GM19328 (cell line): Measurements from ENCODE around the gene ITGA1.
A peak's percentile ranks its signal among the peaks of the same experiment; 100 is the strongest.
"Not testable (repeated sequence)": the region's sequence is repeated elsewhere in the genome, so short reads cannot be mapped to it uniquely, and the experiment has no call there.

Experiments used
- ATAC-seq: cut with Tn5 transposase; IDR thresholded peaks from one replicate; pipeline ENCODE4 v1.9.1; 2021; ENCODE audit warnings: mild to moderate bottlenecking, moderate library complexity; ENCODE audit not compliant: unreplicated experiment

Gene ITGA1

DNA sequence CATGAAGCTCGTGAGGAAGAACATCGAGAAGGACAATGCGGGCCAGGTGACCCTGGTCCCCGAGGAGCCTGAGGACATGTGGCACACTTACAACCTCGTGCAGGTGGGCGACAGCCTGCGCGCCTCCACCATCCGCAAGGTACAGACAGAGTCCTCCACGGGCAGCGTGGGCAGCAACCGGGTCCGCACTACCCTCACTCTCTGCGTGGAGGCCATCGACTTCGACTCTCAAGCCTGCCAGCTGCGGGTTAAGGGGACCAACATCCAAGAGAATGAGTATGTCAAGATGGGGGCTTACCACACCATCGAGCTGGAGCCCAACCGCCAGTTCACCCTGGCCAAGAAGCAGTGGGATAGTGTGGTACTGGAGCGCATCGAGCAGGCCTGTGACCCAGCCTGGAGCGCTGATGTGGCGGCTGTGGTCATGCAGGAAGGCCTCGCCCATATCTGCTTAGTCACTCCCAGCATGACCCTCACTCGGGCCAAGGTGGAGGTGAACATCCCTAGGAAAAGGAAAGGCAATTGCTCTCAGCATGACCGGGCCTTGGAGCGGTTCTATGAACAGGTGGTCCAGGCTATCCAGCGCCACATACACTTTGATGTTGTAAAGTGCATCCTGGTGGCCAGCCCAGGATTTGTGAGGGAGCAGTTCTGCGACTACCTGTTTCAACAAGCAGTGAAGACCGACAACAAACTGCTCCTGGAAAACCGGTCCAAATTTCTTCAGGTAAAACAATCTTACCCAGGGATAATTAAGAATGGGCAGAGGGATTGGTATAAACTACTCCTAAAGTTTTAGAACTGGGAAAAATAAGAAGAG lies 12.9 kb downstream of the ITGA1 start:
- ATAC-seq: peak; percentile 33

DNA sequence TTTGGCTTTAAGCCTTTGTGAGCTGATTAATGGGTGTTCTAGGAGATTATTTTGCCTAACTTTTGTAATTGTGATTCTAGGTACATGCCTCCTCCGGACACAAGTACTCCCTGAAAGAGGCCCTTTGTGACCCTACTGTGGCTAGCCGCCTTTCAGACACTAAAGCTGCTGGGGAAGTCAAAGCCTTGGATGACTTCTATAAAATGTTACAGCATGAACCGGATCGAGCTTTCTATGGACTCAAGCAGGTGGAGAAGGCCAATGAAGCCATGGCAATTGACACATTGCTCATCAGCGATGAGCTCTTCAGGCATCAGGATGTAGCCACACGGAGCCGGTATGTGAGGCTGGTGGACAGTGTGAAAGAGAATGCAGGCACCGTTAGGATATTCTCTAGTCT lies 13.6 kb downstream of the ITGA1 start:
- ATAC-seq: no peak

DNA sequence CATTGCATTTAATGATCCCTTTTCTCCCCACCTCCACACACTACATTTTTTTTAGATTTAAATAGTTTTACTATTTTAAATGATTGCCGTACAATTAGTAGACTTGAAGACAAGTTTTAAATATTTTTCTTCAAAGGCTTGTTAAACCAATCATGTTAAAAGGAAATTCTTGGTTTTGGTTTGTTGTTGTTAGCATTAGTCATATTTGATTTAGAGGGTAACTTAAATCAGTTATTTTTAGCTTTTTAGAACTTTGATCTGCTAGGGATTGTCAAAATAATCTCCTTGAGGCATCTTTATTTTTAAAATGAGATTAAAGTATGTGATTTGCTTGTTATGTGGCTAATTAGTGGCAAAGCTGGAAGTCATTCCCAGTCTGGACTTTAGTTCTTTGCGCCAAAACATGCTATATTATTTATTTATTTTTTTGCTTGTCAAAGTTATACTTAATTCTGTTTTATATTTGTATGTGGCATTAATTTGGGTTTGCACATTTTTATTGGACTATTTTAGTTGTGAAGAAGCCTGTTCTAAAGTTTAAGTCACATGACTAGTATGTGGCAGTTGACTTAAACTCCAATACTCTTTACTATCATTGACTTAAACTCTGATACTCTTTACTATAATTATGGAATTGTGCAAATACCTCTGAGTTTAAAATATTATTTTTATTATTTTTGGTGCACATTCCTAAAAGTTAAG lies 14.7 kb downstream of the ITGA1 start:
- ATAC-seq: no peak

DNA sequence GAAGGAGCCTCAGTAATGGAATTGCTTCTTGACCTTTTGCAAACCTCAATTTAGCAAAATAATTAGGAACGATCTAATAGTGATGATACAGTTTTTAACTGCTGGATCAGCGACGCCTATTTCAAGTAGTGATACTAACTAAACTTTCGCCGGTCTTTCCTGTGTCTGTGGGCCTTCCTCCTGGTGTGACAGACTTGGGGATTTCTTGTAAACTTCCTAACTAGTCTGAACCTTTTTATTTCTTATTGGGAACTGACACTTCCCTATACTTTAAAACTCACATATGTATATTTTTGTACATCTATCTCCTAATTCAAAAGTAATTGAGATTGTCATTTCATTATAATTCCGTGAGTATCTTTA lies 15.2 kb downstream of the ITGA1 start:
- no peak for ATAC-seq

DNA sequence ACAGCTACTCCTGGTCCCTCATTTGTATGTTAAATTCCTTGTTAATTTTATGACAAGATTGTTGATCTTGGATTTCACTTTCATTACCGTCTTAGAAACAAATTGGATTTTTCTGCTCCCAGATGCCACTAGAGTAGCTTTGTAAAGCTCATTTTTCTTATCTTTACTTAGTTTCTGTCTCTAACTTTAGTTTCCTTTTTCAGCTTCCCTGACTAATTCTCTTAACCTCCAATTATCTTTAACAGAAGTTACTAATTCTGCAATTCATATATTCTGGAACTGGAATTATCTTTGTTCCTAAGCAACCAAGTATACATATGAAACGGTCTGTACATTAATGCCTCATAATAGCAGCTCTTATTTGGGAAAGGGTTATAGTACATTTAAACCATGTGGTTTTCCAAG lies 16.7 kb downstream of the ITGA1 start:
- ATAC-seq: no peak

DNA sequence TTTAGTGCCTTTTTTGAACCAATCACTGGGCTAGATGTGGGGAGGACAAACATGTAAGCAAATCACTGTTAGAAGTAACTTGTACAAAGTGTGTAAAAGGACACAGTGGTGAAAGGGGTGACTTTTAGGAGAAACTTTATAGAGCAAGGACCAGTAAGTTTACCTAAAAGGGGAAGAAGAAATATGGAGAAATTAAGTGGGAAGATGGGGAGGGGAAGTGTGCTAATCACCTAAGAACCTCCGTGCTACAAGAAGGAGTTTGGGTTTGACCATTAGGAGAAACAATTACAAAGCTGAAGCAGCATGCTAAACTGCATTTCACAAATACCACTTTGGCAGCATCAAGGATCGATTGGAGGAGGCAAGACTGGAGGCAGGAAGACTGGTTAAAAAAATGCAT lies 17.3 kb downstream of the ITGA1 start:
- ATAC-seq: no peak

DNA sequence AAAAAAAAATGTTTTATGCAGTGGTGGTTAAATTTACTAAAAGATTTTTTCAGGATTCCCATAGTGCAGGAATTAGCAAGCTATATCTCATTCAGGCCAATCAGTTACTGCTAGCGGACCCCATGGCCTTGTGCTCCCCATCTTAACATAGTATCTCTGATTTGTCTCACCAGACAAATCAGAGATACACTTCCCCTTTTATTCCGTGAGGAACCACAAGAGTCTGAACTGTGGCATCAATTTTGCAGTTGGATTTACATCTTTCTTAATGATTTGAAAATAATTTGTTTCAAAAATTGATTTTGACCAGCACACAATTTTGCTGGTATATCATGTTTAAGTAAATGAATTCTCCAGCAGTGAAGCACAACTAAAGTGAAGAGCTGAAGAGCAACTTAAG lies 17.9 kb downstream of the ITGA1 start:
- ATAC-seq: no peak

DNA sequence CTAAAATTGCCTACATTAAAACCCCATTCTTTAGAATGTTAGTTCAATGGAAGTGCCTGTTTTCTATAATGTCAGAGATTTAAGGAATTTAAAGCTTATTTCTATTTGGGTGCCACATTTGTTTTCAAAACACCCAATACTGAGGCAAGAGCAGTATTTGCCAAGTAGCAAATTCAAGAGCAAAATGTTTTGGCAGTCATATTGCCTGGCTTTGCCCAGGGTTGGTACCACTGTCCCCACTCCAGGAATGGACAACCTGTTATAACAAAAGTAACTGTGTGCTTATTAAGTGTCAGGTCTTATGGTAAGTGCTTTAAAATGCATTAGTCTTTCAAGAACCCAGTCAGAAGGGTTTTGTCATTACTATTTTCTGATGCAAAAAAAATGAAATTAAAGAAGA lies 19.3 kb downstream of the ITGA1 start:
- no peak for ATAC-seq

DNA sequence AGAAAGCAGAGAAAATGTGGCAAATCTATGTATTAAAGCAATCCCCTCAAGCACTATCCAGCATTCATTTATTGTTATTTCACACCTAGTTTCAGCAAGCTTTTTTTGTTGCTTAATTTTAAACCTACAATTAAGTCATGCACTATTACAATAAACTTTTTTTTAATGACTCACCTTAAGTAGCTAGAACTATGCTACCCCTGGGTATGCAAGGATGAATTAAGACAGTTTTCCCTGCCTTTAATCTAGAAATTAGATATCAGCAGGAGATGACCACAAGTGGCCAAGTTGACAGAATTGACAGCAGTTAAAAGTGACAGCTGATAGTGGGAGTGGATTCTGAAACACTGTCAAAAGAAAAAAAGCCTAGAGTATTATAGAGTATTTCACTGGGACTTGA lies 20.0 kb downstream of the ITGA1 start:
- ATAC-seq: no peak

DNA sequence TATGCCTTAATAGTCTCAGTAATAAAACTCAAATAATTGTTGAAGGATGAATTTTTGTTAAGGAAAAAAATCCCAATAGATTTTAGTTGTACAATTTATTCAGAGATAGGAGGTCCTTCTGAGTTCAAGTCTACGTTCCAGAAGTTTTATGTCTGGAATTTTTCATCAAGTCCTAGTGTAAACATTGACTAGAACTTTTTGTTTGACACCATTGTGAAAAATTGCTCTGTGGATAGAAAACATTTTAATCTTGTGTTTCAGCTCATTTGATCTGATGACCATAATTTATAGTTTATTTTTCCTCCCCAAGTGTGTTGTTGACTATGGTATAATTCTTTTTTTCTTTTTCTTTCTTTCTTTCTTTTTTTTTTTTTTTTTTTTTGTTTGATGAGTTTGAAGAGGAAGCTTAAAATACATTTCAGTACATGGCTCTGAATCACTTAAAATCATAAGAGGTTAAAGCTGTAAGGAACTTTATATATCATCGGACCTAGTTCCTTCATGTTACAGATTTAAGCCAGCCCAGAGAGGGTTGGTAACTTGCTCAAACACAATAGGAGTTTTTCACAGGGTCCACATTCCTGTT lies 20.7 kb downstream of the ITGA1 start:
- no peak for ATAC-seq

DNA sequence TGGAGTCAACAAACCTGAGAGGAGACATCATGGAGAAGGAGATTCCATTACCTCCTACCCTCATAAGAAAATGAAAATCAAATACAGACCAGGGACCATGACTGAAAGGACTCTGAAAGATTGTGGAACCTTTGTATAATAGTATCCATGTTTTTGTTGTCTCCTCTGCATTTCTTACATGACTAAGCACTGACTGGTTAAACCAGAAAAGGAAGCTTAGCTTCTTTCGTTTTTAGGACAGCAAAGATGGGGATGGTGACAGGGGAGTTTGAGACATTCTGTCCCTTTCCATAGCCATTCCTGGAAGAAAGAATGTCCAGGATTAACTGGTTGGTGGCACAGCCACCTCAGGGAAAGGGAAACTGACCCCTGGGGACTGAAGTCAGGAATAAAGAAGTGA lies 22.2 kb downstream of the ITGA1 start:
- no peak for ATAC-seq

DNA sequence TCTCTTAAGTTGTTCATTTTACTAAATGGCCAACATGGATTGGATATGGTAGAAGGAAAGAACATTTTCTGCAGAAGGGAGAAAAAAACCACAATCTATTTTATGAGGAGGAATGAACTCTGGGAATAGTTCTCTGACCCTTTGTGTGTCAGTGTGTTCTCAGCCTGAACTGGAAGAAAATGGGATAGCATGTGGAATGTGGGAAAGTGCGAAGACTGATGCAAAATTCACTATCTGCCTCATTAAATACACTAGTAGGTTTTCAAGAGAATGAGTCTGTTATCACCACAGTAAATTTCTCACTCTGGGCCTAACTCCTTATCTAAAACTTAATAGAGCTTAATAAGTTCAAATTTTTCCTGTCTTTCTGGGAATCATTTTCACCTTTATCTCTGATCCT lies 22.7 kb downstream of the ITGA1 start:
- no peak for ATAC-seq

DNA sequence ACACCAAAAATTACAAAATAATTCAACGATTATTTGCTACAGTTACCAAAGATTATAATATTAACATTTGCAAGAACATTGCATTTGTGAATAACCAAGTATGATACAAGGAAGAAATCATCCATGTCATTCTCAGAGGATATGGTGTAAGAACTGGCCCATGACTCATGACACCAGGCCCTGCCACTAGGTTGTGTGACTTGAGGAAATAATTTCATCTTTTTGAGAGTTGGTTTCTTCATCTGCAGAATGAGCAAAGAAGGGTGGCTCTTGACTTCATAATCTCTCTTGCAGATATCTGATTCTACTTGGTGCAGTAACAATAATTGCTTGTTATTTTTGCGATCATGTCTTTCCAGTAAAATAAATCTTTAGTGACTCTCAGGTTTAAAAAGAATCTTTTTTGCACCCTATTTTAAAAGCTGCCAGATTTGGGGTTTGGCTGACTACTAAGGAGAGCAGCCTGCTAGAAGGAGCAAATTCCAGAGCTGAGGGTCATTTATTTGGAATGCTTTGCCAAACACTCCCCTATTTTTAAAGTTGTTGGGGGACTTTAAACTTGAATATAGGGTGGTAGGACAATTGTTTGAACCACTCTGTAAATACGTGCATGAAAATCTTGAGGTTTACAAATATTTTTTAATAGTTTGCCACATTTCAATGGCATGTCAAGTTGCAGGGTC lies 23.5 kb downstream of the ITGA1 start:
- no peak for ATAC-seq

DNA sequence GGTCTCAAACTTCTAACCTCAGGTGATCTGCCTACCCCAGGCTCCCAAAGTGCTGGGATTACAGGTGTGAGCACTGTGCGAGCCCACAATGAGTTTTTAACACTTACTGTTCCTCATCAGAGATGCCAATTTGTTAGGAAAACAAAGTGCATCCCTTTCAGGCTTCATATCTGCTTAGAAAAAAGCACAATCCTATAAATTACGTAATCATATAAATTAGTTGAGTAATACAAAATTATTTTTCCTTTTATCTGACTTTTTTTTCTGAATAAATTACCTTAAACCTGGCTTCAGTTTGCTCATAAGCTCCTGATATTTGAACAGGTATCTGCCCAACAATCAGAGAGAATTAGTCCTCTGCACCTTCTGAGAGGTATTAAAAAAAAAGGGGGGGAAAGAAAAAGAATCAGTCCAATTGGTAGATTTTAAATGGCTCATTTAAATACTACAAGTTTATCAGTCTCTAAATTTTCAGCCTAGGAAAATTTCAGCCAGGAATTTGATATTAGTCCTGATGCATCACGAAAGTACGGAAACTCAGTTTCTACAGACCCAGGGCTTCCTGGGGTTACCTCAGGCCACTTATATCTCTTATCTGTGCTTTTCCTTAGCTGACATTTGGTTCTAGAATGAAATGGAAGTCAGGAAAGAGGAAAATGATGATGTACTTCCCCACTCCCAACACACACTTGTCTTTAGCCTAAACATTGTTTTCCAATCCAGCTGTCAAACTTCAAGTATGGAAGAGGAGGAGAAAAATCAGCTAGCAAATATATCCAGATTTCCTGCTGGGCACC lies 26.8 kb downstream of the ITGA1 start:
- ATAC-seq: no peak

DNA sequence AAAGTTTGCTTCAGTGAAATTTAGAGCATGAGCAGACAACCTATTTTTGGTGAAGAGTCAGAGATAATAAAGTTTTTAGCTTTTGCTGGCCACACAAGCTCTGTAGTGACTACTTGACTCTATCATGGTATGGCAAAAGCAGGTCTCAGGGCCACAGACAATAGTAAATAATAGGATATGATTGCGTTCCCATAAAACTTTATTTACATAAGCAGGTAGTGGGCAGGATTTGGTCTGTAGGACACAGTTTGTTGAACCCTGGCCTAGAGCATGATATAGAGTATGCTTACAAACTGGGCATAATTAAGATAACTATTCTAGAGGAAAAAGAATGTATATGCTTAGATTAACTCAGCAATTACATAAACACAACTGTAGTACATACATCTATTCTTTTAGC lies 30.1 kb downstream of the ITGA1 start:
- no peak for ATAC-seq

DNA sequence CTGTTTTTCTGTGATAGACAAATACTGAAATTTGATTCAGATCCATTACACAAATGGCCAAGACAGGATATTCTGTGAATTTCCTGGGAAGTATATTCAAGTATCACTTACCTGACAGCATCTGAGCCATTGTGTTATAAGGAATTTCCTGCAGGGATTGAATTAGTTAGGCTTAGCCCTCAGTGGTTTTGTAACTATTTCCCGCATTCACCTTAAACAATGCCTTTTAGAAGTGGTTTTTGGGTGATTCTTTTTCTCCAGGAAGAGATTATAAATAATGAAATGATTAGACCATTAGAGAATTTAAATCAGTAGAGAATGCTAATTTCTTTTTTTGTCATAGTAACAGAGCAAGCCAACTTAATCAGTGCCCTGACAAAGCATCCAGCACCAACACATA lies 30.6 kb downstream of the ITGA1 start:
- no peak for ATAC-seq

DNA sequence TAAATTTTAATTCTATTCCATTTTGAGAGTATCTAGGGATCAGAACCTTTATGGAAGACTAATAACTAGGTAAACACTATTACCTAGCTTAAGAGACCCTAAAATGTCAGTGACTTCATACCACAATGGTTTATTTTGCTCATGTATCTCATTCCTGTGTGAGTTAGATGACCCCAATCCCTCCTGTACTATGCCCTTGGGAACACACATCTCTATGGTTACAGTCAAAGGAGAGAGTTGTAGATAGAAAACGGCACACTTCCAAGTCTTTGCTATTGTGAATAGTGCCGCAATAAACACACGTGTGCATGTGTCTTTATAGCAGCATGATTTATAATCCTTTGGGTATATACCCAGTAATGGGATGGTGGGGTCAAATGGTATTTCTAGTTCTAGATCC lies 31.1 kb downstream of the ITGA1 start:
- not testable (repeated sequence) for ATAC-seq

DNA sequence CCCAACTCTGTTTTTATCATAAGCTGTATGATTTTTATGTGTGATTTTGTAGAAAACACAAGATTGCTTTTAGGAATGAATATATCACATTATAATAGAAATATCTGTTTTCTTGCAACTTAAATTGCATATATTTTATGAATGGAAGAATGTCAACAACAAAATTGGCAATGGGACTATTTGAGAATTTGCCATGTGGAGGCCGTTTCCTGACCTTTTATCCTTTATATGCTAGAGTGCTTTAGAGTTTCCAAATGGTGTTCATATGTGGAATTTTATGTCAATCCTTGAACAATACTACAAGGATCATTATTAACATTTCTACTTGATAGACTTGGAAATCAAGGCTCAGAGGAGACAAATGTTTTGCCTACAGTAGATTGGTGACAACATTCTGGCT lies 34.2 kb downstream of the ITGA1 start:
- no peak for ATAC-seq

DNA sequence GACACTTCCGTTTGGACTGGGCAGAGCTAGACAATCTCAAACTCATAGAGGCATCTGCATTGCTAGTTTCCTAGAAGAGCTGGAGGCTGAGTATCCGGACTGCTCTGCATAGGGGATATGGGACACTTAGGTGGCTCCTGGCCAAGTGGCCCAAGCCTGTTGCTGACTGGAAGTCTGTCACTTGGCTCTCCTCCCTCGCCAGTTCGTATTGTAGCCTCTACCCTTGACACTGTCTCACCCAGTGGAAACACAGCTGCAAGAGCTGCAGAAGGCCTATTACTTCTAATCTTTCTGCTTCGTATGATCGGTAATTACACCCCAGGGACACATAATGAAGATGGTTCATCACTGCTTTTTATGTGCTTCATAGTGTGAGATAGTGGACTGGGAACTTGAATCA lies 34.7 kb downstream of the ITGA1 start:
- no peak for ATAC-seq

DNA sequence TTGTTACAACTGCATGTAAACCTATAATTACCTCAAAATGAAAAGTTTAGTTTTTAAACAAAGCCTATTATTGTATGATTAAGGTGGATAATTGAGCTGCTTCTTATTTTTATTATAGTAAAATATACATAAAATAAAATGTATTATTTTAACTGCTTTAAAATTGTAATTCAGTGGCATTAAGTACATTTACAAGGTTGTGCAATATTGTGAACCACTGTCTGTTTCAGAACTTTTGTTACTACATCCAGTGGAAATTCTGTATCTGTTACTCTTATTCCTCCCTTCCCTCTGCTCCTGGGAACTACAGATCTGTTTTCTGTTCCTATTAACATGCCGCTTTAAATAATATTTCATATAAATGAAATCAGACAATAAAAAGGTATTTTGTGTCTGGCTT lies 37.1 kb downstream of the ITGA1 start:
- ATAC-seq: no peak

DNA sequence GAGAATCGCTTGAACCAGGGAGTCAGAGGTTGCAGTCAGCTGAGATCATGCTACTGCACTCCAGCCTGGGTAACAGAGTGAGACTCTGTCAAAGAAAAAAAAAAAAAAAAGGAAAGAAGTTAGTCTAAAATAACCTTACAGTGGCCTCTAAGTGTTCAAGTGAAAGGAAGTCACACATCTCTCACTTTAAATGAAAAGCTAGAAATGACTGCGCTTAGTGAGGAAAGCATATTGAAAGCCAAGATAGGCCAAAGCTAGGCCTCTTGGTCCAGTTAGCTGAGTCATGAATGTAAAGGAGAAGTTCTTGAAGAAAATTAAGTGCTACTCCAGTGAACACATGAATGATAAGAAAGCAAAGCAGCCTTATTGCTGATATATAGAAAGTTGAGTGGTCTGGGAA lies 38.1 kb downstream of the ITGA1 start:
- peak; percentile 68 for ATAC-seq
